SK-N-MC (cell line): ENCODE data around the gene ANKS1B.

Experiments used
- EZH2 ChIP-seq: fragments of 200-600 bp; sonication (generic); IDR thresholded peaks from one replicate; pipeline ENCODE4 v1.6.1; 2017; ENCODE audit warnings: antibody characterized with exemption
- FOXP2 ChIP-seq: optimal IDR thresholded peaks from 2 replicates; pipeline ENCODE3; 2011; ENCODE audit warnings: mild to moderate bottlenecking, moderate library complexity; ENCODE audit not compliant: insufficient read depth; ENCODE audit errors: extremely low read length, control extremely low read depth
- POLR2AphosphoS5 ChIP-seq: IDR thresholded peaks from 2 replicates; pipeline ENCODE4 v1.6.1; 2012; ENCODE audit warnings: mild to moderate bottlenecking, low read depth, low read length, borderline replicate concordance

DNA sequence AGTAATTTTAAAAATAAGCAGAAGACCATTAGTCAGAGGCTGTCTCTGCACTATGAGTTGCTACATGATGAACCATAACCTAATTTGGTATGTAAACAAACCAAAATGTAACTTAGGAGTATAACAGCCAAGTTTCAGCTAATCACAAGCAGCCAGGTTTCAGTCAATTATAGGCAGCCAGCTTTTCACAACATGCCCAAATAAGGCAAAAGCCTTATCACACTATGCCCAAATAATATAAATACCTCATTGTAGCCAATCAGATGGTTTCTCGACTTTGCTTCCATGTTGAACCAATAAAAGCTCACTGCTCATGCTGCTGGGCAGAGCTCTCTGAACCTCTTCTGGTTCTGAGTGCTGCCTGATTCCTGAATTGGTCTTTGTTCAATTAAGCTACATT, 298.6 kb downstream of the ANKS1B start:
- TF ChIP-seq EZH2 (no peak), POLR2AphosphoS5 (no peak), FOXP2 (no peak)
